CD8-positive, alpha-beta memory T cell (primary cell): ENCODE measurements around the gene PRR36. TPM values are rescaled to one million over a fixed set of nuclear protein-coding genes. Genes with fewer than 3 reads are reported as not detected.
A peak's percentile ranks its signal among the peaks of the same experiment; 100 is the strongest.
"Not testable (repeated sequence)": the region's sequence is repeated elsewhere in the genome, so short reads cannot be mapped to it uniquely, and the experiment has no call there.

Experiments
- CTCF ChIA-PET: fragments of 350-600 bp; sonication (Branson Sonifier 250); formaldehyde crosslinking; loops from one replicate; lab custom pipeline; 2021; ENCODE audit warnings: antibody characterized with exemption; lab: Charles Lee
- POLR2A ChIA-PET: fragments of 350-600 bp; sonication (Branson Sonifier 250); formaldehyde crosslinking; loops from one replicate; lab custom pipeline; 2021; ENCODE audit warnings: antibody characterized with exemption; lab: Charles Lee
- DNase-seq, 5 donors: peaks; one replicate each; pipeline versions ENCODE4 v3.0.0 to v3.0.0-alpha.2; 2020 to 2022; ENCODE audit warnings: mixed read lengths in 1 of 5
- H3K27ac ChIP-seq: one replicate; pipeline ENCODE4 v1.7.0; 2013; ENCODE audit warnings: low read depth, mild to moderate bottlenecking, low read length, moderate library complexity
- H3K27me3 ChIP-seq: 2 replicates; pipeline ENCODE4 v1.7.0; 2013; ENCODE audit warnings: low read length, mild to moderate bottlenecking; ENCODE audit not compliant: insufficient read depth, poor library complexity, severe bottlenecking
- H3K36me3 ChIP-seq: 2 replicates; pipeline ENCODE4 v1.7.0; 2013; ENCODE audit warnings: mild to moderate bottlenecking, low read length, moderate library complexity; ENCODE audit not compliant: insufficient read depth
- H3K4me1 ChIP-seq: 2 replicates; pipeline ENCODE4 v1.7.0; 2013; ENCODE audit warnings: mild to moderate bottlenecking, low read length, moderate library complexity; ENCODE audit not compliant: insufficient read depth
- H3K4me3 ChIP-seq: 2 replicates; pipeline ENCODE4 v1.7.0; 2013; ENCODE audit warnings: mild to moderate bottlenecking, low read length
- H3K9me3 ChIP-seq: 2 replicates; pipeline ENCODE4 v1.7.0; 2013; ENCODE audit warnings: mild to moderate bottlenecking, low read length
- H3K27ac Mint-ChIP-seq, 8 donors: one replicate each; pipeline ENCODE4 v1.8.0; 2020 to 2021; ENCODE audit warnings: mixed read lengths in 8 of 8, mild to moderate bottlenecking in 6 of 8, inconsistent platforms in 3 of 8, moderate library complexity in 3 of 8
- H3K27me3 Mint-ChIP-seq, 2 donors: one replicate each; pipeline ENCODE4 v1.8.0; 2020 to 2021; ENCODE audit warnings: mixed read lengths in 2 of 2, mild to moderate bottlenecking in 1 of 2, moderate library complexity in 1 of 2
- H3K36me3 Mint-ChIP-seq, 3 donors: one replicate each; pipeline ENCODE4 v1.8.0; 2020 to 2021; ENCODE audit warnings: mixed read lengths in 3 of 3, inconsistent platforms in 1 of 3, mild to moderate bottlenecking in 1 of 3
- H3K4me1 Mint-ChIP-seq, 3 donors: one replicate each; pipeline ENCODE4 v1.8.0; 2020 to 2021; ENCODE audit warnings: mixed read lengths in 3 of 3, inconsistent platforms in 1 of 3, mild to moderate bottlenecking in 1 of 3
- H3K4me3 Mint-ChIP-seq, 7 donors: one replicate each; pipeline ENCODE4 v1.8.0; 2020 to 2021; ENCODE audit warnings: mixed read lengths in 7 of 7, mild to moderate bottlenecking in 6 of 7, moderate library complexity in 4 of 7, inconsistent platforms in 2 of 7
- H3K9me3 Mint-ChIP-seq, 5 donors: one replicate each; pipeline ENCODE4 v1.8.0; 2020 to 2022; ENCODE audit warnings: mixed read lengths in 5 of 5, mild to moderate bottlenecking in 3 of 5, moderate library complexity in 2 of 5, inconsistent platforms in 1 of 5
- polyA plus RNA-seq: library from polyadenylated mRNA; unstranded; fragments of 300-500 nt; fragmentation: Illumina TruSeq; gene quantifications from one replicate; pipeline ENCODE4 v1.2.3, GENCODE V29; 2021
- total RNA-seq, 2 experiments: library from RNA; stranded (reverse); gene quantifications; one replicate each; pipeline ENCODE4 v1.2.3, GENCODE V29; 2021

Gene PRR36
- total and polyA plus RNA-seq, 3 experiments from 2014 or later, result not detected

GRCh38 chr19:7895565-7895964, 21.4 kb upstream of the PRR36 start:
- H3K27ac ChIP-seq, result no peak overlapping the region
- no peaks in the 10 kb centered on the region for H3K9me3 Mint-ChIP-seq
- no peaks in the 10 kb centered on the region for H3K9me3 ChIP-seq
- no peak for DNase-seq
- H3K36me3 ChIP-seq, result no peaks in the 10 kb centered on the region
- ChIA-PET CTCF (no interaction called here), POLR2A (no interaction called here)
- H3K27me3 Mint-ChIP-seq, result peaks cover 14 to 28% of the 10 kb centered on the region in 2 donors
- H3K27ac Mint-ChIP-seq, result no peak overlapping the region
- H3K36me3 Mint-ChIP-seq, result no peaks in the 10 kb centered on the region
- H3K4me1 ChIP-seq, result no peaks in the 10 kb centered on the region
- H3K27me3 ChIP-seq, result peaks cover 3% of the 10 kb centered on the region
- H3K4me1 Mint-ChIP-seq, result no peaks in the 10 kb centered on the region
- no peak overlapping the region for H3K4me3 ChIP-seq
- no peak overlapping the region for H3K4me3 Mint-ChIP-seq

- Mint-ChIP-seq H3K4me1 (no peaks in the 10 kb centered on the region), H3K27ac (peak overlapping the region in 1 of 8 donors; percentile 74), H3K4me3 (no peak overlapping the region), H3K27me3 (peaks cover 12 to 31% of the 10 kb centered on the region in 2 donors), H3K36me3 (no peaks in the 10 kb centered on the region), H3K9me3 (no peaks in the 10 kb centered on the region)
- no peak overlapping the region for H3K4me3 ChIP-seq
- H3K36me3 ChIP-seq, result no peaks in the 10 kb centered on the region
- no peaks in the 10 kb centered on the region for H3K9me3 ChIP-seq
- POLR2A ChIA-PET, result no interaction called here
- peaks cover 3% of the 10 kb centered on the region for H3K27me3 ChIP-seq
- no peaks in the 10 kb centered on the region for H3K4me1 ChIP-seq
- no peak overlapping the region for H3K27ac ChIP-seq
- DNase-seq, result no peak
- CTCF ChIA-PET, result no interaction called here
These were observed 20.6 kb upstream of the PRR36 start for GRCh38 chr19:7894612-7895309.

- H3K36me3 Mint-ChIP-seq, H3K36me3 ChIP-seq, H3K4me3 ChIP-seq, H3K9me3 Mint-ChIP-seq, H3K27ac ChIP-seq, H3K9me3 ChIP-seq, H3K4me3 Mint-ChIP-seq, H3K4me1 Mint-ChIP-seq, POLR2A ChIA-PET, H3K27me3 ChIP-seq, CTCF ChIA-PET, DNase-seq, H3K27ac Mint-ChIP-seq, H3K4me1 ChIP-seq: not testable (repeated sequence)
- peaks cover 14 to 36% of the 10 kb centered on the region in 2 donors for H3K27me3 Mint-ChIP-seq
These were observed 19.3 kb upstream of the PRR36 start for GRCh38 chr19:7893362-7894101.

GRCh38 chr19:7888826-7889217, 14.6 kb upstream of the PRR36 start:
- DNase-seq, result no peak
- H3K9me3 ChIP-seq, result no peaks in the 10 kb centered on the region
- ChIA-PET POLR2A (interaction anchor here (0.7 kb wide), 1 partner anchor 540 kb away, joined by 8 read pairs; the partner anchor contains the start of gene ARHGEF18), CTCF (interaction anchor here (2.6 kb wide), 1 partner anchor 20 kb away, joined by 10 read pairs; no protein-coding TSS in a partner anchor)
- no peaks in the 10 kb centered on the region for H3K27me3 ChIP-seq
- Mint-ChIP-seq H3K4me1 (no peaks in the 10 kb centered on the region), H3K9me3 (peaks cover 0 to 3% (median 0%) of the 10 kb centered on the region in 5 donors), H3K27ac (no peak overlapping the region), H3K27me3 (peaks cover 15 to 22% of the 10 kb centered on the region in 2 donors), H3K36me3 (no peaks in the 10 kb centered on the region), H3K4me3 (no peak overlapping the region)
- H3K4me1 ChIP-seq, result no peaks in the 10 kb centered on the region
- no peak overlapping the region for H3K4me3 ChIP-seq
- H3K36me3 ChIP-seq, result no peaks in the 10 kb centered on the region
- no peak overlapping the region for H3K27ac ChIP-seq

- no peak for DNase-seq
- ChIA-PET CTCF (interaction anchor here (2.6 kb wide), 1 partner anchor 19 kb away, joined by 10 read pairs; no protein-coding TSS in a partner anchor), POLR2A (no interaction called here)
- Histone ChIP-seq H3K4me1 (no peaks in the 10 kb centered on the region), H3K4me3 (no peak within 1 kb of the TSS), H3K9me3 (no peaks in the 10 kb centered on the region), H3K27ac (no peak within 1 kb of the TSS), H3K36me3 (no peaks in the 10 kb centered on the region), H3K27me3 (no peaks in the 10 kb centered on the region)
- Mint-ChIP-seq H3K36me3 (no peaks in the 10 kb centered on the region), H3K4me3 (no peak within 1 kb of the TSS), H3K4me1 (no peaks in the 10 kb centered on the region), H3K27ac (no peak within 1 kb of the TSS), H3K9me3 (peaks cover 0 to 3% (median 0%) of the 10 kb centered on the region in 5 donors), H3K27me3 (peaks cover 13 to 22% of the 10 kb centered on the region in 2 donors)
These were observed 14.1 kb upstream of the PRR36 start, which contains the start of gene LRRC8E for GRCh38 chr19:7888145-7888825. Gene LRRC8E, plus strand, starts transcription at chr19:7888510. Its CDS starts 7,094 bp downstream, at chr19:7895604.

GRCh38 chr19:7887408-7888144, 13.4 kb upstream of the PRR36 start:
- ChIA-PET POLR2A (no interaction called here), CTCF (interaction anchor here (2.6 kb wide), 1 partner anchor 19 kb away, joined by 10 read pairs; no protein-coding TSS in a partner anchor)
- Histone ChIP-seq H3K27me3 (no peaks in the 10 kb centered on the region), H3K9me3 (no peaks in the 10 kb centered on the region), H3K36me3 (no peaks in the 10 kb centered on the region), H3K27ac (no peak overlapping the region), H3K4me3 (no peak overlapping the region), H3K4me1 (no peaks in the 10 kb centered on the region)
- peaks cover 13 to 22% of the 10 kb centered on the region in 2 donors for H3K27me3 Mint-ChIP-seq
- no peaks in the 10 kb centered on the region for H3K4me1 Mint-ChIP-seq
- H3K9me3 Mint-ChIP-seq, result peaks cover 0 to 3% (median 0%) of the 10 kb centered on the region in 5 donors
- H3K36me3 Mint-ChIP-seq, result no peaks in the 10 kb centered on the region
- no peak overlapping the region for H3K4me3 Mint-ChIP-seq
- DNase-seq, result no peak
- H3K27ac Mint-ChIP-seq, result no peak overlapping the region

- H3K4me1 Mint-ChIP-seq, result no peaks in the 10 kb centered on the region
- no peaks in the 10 kb centered on the region for H3K27me3 ChIP-seq
- H3K4me3 ChIP-seq, result no peak overlapping the region
- ChIA-PET POLR2A (no interaction called here), CTCF (interaction anchor here (0.8 to 1.2 kb wide), 3 partner anchors 16 to 58 kb away, joined by 3 read pairs; partner anchors contain the start of gene MAP2K7)
- DNase-seq, result no peak
- no peak overlapping the region for H3K4me3 Mint-ChIP-seq
- no peaks in the 10 kb centered on the region for H3K36me3 Mint-ChIP-seq
- peaks cover 13 to 17% of the 10 kb centered on the region in 2 donors for H3K27me3 Mint-ChIP-seq
- peak overlapping the region in 1 of 8 donors; percentile 81 for H3K27ac Mint-ChIP-seq
- no peaks in the 10 kb centered on the region for H3K4me1 ChIP-seq
- no peaks in the 10 kb centered on the region for H3K36me3 ChIP-seq
- H3K9me3 ChIP-seq, result no peaks in the 10 kb centered on the region
- H3K27ac ChIP-seq, result no peak overlapping the region
- H3K9me3 Mint-ChIP-seq, result peaks cover 0 to 3% (median 0%) of the 10 kb centered on the region in 5 donors
These were observed 11.6 kb upstream of the PRR36 start for GRCh38 chr19:7885818-7886217.
